PFSK-1 (cell line): ENCODE data around the gene FLRT1.

Experiments
- FOXP2 ChIP-seq: optimal IDR thresholded peaks from 2 replicates; pipeline ENCODE3; 2011; ENCODE audit warnings: borderline replicate concordance, control low read depth, inconsistent platforms; ENCODE audit not compliant: insufficient read depth; ENCODE audit errors: extremely low read length, extremely low read depth
- POLR2AphosphoS5 ChIP-seq: IDR thresholded peaks from 2 replicates; pipeline ENCODE4 v1.6.1; 2012; ENCODE audit warnings: low read depth, mild to moderate bottlenecking, control low read depth, low read length, moderate library complexity
- REST ChIP-seq, 2 experiments: IDR thresholded peaks; 2 replicates each; pipeline versions ENCODE4 v1.6.1 to v1.8.0; 2011 to 2012; ENCODE audit warnings: low read depth in 2 of 2, low read length in 2 of 2, control low read depth in 1 of 2, inconsistent platforms in 1 of 2, mild to moderate bottlenecking in 1 of 2, moderate library complexity in 1 of 2; ENCODE audit not compliant: insufficient read depth in 1 of 2
- SIN3A ChIP-seq: IDR thresholded peaks from 2 replicates; pipeline ENCODE4 v1.6.1; 2012; ENCODE audit warnings: mild to moderate bottlenecking, low read length, moderate library complexity, borderline replicate concordance; ENCODE audit not compliant: insufficient read depth
- TAF1 ChIP-seq: IDR thresholded peaks from 2 replicates; pipeline ENCODE4 v1.6.1; 2012; ENCODE audit warnings: low read length, control low read depth, borderline replicate concordance; ENCODE audit not compliant: insufficient read depth

The FLRT1 gene

GRCh38 chr11:63998558-63999348 is 37.0 kb upstream of the FLRT1 start:
- no peak for TF ChIP-seq SIN3A
- no peak for TF ChIP-seq TAF1
- TF ChIP-seq REST (IDR thresholded peaks at IDR 0.05; ENCODE audit: insufficient read depth in 1 of 2, low read depth in 2 of 2, low read length in 2 of 2), result no peak
- TF ChIP-seq FOXP2, result no peak
- no peak for TF ChIP-seq POLR2AphosphoS5

- no peak for TF ChIP-seq SIN3A
Measured at GRCh38 chr11:63999349-64000025, 36.2 kb upstream of the FLRT1 start.

GRCh38 chr11:64000026-64000739 is 35.5 kb upstream of the FLRT1 start:
- TF ChIP-seq REST (IDR thresholded peaks at IDR 0.05; ENCODE audit: insufficient read depth in 1 of 2, low read depth in 2 of 2, low read length in 2 of 2), result no peak
- no peak for TF ChIP-seq POLR2AphosphoS5
- TF ChIP-seq TAF1, result no peak
- no peak for TF ChIP-seq SIN3A
- TF ChIP-seq FOXP2, result no peak

GRCh38 chr11:64000740-64001483 is 34.8 kb upstream of the FLRT1 start:
- TF ChIP-seq TAF1 (no peak), FOXP2 (no peak), POLR2AphosphoS5 (no peak), REST (IDR thresholded peaks at IDR 0.05; ENCODE audit: insufficient read depth in 1 of 2, low read depth in 2 of 2, low read length in 2 of 2) (no peak), SIN3A (no peak)

GRCh38 chr11:64001484-64002420 is 34.0 kb upstream of the FLRT1 start:
- TF ChIP-seq TAF1, result no peak
